ENCODE results near the gene NSRP1.
"Not testable (repeated sequence)": the region's sequence is repeated elsewhere in the genome, so short reads cannot be mapped to it uniquely, and the experiment has no call there.

Gene NSRP1

GRCh38 chr17:30133197-30133596 is 16.6 kb downstream of the NSRP1 start:
- H3K4me1 ChIP-seq, result peaks cover 6% of the 10 kb centered on the region
- no peak for TF ChIP-seq CTCF (IDR thresholded peaks at IDR 0.05)
- H3K4me3 ChIP-seq (ENCODE audit: low read depth, low read length), result no peak overlapping the region
- no peaks in the 10 kb centered on the region for H3K36me3 ChIP-seq (ENCODE audit: control insufficient read depth, insufficient read depth, low read length)
- no peak overlapping the region for H2AFZ ChIP-seq
- no peak overlapping the region for H3K27ac ChIP-seq
- H3K9me3 ChIP-seq (ENCODE audit: control insufficient read depth, low read length), result no peaks in the 10 kb centered on the region
- H3K4me2 ChIP-seq (ENCODE audit: low read length), result no peak overlapping the region
- no peaks in the 10 kb centered on the region for H3K27me3 ChIP-seq (ENCODE audit: control insufficient read depth, insufficient read depth, low read length)
- H3K9ac ChIP-seq, result no peak overlapping the region
- H3K79me2 ChIP-seq, result peaks cover 37% of the 10 kb centered on the region

GRCh38 chr17:30134551-30134950 is 17.9 kb downstream of the NSRP1 start:
- peaks cover 6% of the 10 kb centered on the region for H3K4me1 ChIP-seq
- H3K27me3 ChIP-seq (ENCODE audit: control insufficient read depth, insufficient read depth, low read length), result no peaks in the 10 kb centered on the region
- H3K4me2 ChIP-seq (ENCODE audit: low read length), result no peak overlapping the region
- no peaks in the 10 kb centered on the region for H3K36me3 ChIP-seq (ENCODE audit: control insufficient read depth, insufficient read depth, low read length)
- H3K27ac ChIP-seq, result no peak overlapping the region
- no peak overlapping the region for H2AFZ ChIP-seq
- TF ChIP-seq CTCF (IDR thresholded peaks at IDR 0.05), result no peak
- H3K4me3 ChIP-seq (ENCODE audit: low read depth, low read length), result no peak overlapping the region
- H3K79me2 ChIP-seq, result peaks cover 45% of the 10 kb centered on the region
- H3K9me3 ChIP-seq (ENCODE audit: control insufficient read depth, low read length), result no peaks in the 10 kb centered on the region
- no peak overlapping the region for H3K9ac ChIP-seq

GRCh38 chr17:30137158-30137557 is 20.5 kb downstream of the NSRP1 start:
- no peaks in the 10 kb centered on the region for H3K36me3 ChIP-seq (ENCODE audit: control insufficient read depth, insufficient read depth, low read length)
- H3K27me3 ChIP-seq (ENCODE audit: control insufficient read depth, insufficient read depth, low read length), result no peaks in the 10 kb centered on the region
- no peak for TF ChIP-seq CTCF (IDR thresholded peaks at IDR 0.05)
- H3K79me2 ChIP-seq, result peaks cover 52% of the 10 kb centered on the region
- peaks cover 6% of the 10 kb centered on the region for H3K4me1 ChIP-seq
- no peaks in the 10 kb centered on the region for H3K9me3 ChIP-seq (ENCODE audit: control insufficient read depth, low read length)
- no peak overlapping the region for H3K9ac ChIP-seq
- no peak overlapping the region for H3K4me2 ChIP-seq (ENCODE audit: low read length)
- H2AFZ ChIP-seq, result no peak overlapping the region
- H3K27ac ChIP-seq, result no peak overlapping the region
- H3K4me3 ChIP-seq (ENCODE audit: low read depth, low read length), result no peak overlapping the region

- not testable (repeated sequence) for H3K9me3 ChIP-seq (ENCODE audit: control insufficient read depth, low read length); H3K9ac ChIP-seq; H3K4me1 ChIP-seq; H3K4me2 ChIP-seq (ENCODE audit: low read length); H3K27ac ChIP-seq; H3K36me3 ChIP-seq (ENCODE audit: control insufficient read depth, insufficient read depth, low read length); H2AFZ ChIP-seq; H3K4me3 ChIP-seq (ENCODE audit: low read depth, low read length); H3K27me3 ChIP-seq (ENCODE audit: control insufficient read depth, insufficient read depth, low read length)
- H3K79me2 ChIP-seq, result peaks cover 31% of the 10 kb centered on the region
These were observed 31.2 kb downstream of the NSRP1 start for GRCh38 chr17:30147860-30148259.

GRCh38 chr17:30148376-30148775 is 31.8 kb downstream of the NSRP1 start:
- H3K9ac ChIP-seq, result no peak overlapping the region
- no peak overlapping the region for H3K4me3 ChIP-seq (ENCODE audit: low read depth, low read length)
- no peak overlapping the region for H3K27ac ChIP-seq
- H3K4me1 ChIP-seq, result no peaks in the 10 kb centered on the region
- peaks cover 32% of the 10 kb centered on the region for H3K79me2 ChIP-seq
- no peaks in the 10 kb centered on the region for H3K36me3 ChIP-seq (ENCODE audit: control insufficient read depth, insufficient read depth, low read length)
- no peak overlapping the region for H3K4me2 ChIP-seq (ENCODE audit: low read length)
- H3K9me3 ChIP-seq (ENCODE audit: control insufficient read depth, low read length), result no peaks in the 10 kb centered on the region
- no peak overlapping the region for H2AFZ ChIP-seq
- H3K27me3 ChIP-seq (ENCODE audit: control insufficient read depth, insufficient read depth, low read length), result no peaks in the 10 kb centered on the region
- TF ChIP-seq CTCF (IDR thresholded peaks at IDR 0.05), result no peak
